HG02852 (cell line): ENCODE results near the gene ZSCAN2.
A peak's percentile ranks its signal among the peaks of the same experiment; 100 is the strongest.
"Not testable (repeated sequence)": the region's sequence is repeated elsewhere in the genome, so short reads cannot be mapped to it uniquely, and the experiment has no call there.

Experiments used
- ATAC-seq: cut with Tn5 transposase; IDR thresholded peaks from one replicate; pipeline ENCODE4 v1.9.1; 2021; ENCODE audit warnings: mild to moderate bottlenecking, moderate library complexity; ENCODE audit not compliant: unreplicated experiment

The ZSCAN2 gene

DNA sequence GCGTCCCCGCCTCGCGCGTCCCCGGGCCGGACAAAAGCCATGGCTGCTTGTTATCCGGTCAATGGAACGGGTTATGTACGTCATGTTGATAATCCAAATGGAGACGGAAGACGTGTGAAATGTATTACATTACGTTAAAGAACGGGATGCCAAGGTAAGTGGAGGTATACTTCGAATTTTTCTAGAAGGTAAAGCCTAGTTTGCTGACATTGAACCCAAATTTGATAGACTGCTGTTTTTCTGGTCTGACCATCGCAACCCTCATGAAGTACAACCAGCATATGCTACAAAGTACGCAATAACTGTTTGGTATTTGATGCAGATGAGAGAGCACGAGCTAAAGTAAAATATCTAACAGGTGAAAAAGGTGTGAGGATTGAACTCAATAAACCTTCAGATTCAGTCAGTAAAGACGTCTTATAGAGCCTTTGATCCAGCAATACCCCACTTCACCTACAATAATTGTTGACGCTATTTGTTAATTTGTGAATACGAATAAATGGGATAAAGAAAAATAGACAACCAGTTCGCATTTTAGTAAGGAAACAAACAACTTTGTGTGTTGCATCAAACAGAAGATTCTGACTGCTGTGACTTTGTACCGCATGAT is 33.5 kb downstream of the ZSCAN2 start:
- no peak for ATAC-seq

- no peak for ATAC-seq
Measured at GRCh38 chr15:84638103-84638502, 37.3 kb downstream of the ZSCAN2 start.

DNA sequence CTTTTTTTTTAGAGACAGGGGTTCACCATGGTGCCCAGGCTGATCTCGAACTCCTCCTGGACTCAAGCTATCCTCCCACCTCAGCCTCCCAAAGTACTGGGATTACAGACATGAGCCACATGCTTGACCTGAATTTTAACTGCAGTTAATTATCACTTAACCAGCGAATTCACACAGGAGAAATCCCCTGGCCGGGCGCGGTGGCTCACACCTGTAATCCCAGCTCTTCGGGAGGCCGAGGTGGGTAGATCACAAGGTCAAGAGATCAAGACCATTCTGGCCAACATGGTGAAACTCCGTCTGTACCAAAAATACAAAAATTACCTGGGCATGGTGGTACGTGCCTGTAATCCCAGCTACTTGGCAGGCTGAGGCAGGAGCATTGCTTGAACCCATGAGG is 41.1 kb downstream of the ZSCAN2 start:
- ATAC-seq: not testable (repeated sequence)

DNA sequence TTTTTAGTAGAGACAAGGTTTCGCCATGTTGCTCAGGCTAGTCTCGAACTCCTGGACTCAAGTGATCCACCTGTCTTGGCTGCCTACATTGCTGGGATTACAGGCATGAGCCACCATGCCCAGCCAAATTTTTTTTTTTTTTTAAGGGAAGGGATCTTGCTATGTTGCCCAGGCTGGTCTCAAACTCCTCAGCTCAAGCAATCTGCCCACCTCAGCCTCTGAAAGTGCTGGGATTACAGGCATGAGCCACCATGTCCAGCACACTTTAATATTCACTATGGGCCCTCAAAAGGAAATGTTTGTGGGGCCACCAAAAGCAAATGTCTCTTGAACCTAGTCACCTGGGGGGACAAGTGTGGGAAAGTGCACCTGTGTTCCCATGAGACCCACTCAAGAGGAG is 41.8 kb downstream of the ZSCAN2 start:
- ATAC-seq: not testable (repeated sequence)

DNA sequence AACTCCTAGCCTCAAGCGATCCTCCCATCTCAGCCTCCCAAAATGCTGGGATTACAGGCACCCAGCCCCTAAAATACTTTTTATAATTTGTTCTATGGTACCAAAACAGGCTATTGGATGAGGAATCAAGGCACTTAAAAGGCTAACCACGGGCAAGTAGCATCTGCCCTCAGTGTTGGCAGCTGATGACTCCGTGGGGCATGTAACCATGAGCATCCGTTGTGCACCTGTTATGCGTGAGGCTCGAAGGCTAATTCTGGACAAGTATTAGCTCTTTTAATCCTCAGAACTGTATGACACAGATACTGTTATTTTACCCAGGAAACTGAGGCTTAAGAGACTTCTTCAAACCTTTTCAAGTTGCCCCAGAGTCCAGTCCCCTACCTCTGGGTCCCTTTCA is 43.0 kb downstream of the ZSCAN2 start:
- ATAC-seq: no peak

DNA sequence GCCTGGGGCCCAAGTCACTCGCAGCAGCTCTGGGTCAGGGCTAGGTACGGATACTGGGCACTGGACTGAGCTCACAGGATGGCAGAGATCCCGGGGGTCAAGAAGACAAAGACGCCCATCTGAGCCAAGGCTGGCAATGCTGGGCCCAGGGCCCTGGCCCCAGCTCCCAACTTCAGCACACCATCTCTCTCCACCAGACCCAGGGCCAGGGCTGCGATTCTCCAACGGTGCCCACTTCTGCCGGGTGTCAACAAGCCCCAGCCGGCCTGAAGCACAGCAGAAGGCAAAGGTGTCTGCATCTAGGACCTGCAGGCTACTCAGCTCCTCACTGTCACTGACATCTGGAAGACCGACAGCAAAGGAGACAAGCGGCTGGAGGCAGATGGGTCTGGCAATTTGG is 44.7 kb downstream of the ZSCAN2 start:
- no peak for ATAC-seq

GRCh38 chr15:84645997-84646396 is 45.2 kb downstream of the ZSCAN2 start:
- ATAC-seq: no peak

DNA sequence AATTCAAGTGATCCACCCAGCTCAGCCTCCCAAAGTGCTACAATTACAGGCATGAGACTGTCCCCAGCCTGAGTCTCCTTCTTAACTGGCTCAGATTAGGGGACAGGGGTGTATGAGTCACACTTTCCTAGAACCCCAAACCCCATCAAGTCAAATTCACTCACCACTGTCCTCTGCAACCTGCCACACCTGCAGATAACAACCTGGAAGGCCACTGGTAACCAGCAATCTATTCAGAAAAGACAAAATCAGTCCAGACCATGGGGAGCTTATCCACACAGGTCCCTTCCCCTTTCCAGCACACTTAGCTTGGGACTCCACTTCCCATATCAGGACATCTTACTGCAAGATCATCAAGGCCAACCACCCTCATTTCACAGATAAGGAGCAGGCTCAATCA is 46.9 kb downstream of the ZSCAN2 start:
- no peak for ATAC-seq

DNA sequence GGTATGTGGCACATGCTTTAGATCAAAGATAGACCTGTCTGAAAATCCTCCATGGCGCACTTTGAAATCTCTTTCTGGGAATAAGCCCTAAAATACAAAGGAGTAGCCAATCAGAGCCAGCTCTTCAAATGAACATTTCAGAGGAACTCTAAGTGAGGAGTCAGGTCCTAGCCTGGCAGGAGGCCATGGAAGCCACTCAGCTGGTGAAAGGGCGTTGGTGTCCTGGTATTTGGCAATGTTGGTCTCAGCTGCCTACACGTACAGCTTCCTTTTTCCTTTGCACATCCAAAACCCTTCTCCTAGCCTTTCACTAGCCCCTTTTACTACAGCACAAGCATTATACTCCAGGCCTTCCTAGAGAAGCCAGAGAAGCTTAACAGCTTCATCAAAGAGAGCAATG is 47.7 kb downstream of the ZSCAN2 start:
- ATAC-seq: no peak

GRCh38 chr15:84649706-84650105 is 48.9 kb downstream of the ZSCAN2 start:
- ATAC-seq: no peak

DNA sequence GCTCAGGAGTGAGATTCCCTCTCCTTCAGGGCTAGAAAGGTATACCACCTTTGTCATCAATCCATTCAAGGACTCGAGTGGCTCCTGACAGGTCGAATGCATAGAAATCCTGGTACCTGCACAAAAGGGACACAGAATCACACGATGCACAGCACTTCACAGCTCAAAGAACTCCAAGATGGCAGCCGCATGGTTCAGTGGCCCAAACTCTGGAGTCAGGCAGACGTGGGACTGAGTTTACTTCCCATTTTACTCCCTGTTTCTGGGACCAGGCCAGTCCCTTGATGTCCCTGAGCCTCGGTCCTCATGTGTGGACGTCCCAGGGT is 52.7 kb downstream of the ZSCAN2 start:
- no peak for ATAC-seq

DNA sequence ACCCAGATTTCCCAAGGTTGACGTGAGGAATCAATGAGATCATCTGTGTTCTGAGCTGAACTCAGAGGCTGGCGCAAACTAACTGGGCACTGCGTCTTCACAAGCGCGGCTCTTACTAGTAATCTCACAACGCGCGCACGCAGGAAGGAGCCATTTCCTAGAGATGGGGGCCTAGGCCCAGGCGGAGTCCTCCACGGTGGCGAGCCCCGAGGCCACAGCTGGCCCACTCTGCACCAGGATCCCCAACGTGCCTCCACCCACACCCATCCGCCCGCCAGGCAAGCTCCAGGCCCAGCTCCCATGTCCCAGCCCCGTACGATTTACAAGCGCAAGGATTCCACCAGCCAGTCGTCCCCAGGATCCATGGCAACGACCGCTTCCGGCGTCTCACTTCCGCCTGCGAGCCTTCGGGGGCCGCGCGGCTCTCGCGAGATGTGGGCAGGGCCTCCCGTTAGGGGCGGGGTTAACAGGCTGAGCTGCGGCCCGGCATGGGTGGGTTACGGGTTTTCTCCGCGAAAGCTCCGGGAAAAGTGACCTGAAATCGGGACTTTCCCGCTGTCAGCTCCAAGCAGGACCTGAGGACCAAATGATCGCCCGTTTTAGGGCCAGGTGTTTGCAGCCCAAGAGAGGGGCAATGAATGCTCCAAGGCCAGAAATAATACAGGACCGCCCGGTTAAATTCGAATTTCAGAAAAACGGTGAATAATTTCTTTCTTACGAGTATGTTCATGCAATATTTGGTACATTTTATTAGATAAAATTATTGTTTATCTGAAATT is 53.3 kb downstream of the ZSCAN2 start, which contains the start of gene WDR73:
WDR73 (minus strand) TSS at position 374 of the 779 bp plus-strand sequence; CDS start at position 365, 9 bp downstream.
- peak; percentile 85 for ATAC-seq

- no peak for ATAC-seq
Measured at GRCh38 chr15:84654689-84655453, 54.1 kb downstream of the ZSCAN2 start.

- no peak for ATAC-seq
Measured at GRCh38 chr15:84656972-84657371, 56.2 kb downstream of the ZSCAN2 start.

DNA sequence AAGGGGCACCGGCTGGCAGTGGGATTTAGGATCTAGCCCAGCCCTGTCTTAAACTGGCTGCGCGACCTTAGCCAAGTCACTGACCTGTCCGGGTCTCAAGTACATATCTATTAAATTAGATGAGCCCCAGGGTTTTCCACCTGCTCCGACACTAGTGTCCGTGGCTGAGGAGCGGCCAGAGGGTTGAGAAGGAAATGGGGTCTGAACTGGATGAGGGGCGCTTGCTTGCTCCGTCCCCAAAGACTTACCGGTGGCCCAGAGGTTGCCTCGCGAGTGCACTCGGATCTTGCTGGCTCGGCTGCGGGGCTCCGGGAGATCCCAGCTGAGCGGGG is 56.9 kb downstream of the ZSCAN2 start:
- no peak for ATAC-seq

GRCh38 chr15:84658080-84658787 is 57.4 kb downstream of the ZSCAN2 start, which contains the start of gene NMB:
NMB (minus strand) TSS chr15:84658199; CDS start chr15:84658152, 47 bp downstream.
- ATAC-seq: peak; percentile 54

DNA sequence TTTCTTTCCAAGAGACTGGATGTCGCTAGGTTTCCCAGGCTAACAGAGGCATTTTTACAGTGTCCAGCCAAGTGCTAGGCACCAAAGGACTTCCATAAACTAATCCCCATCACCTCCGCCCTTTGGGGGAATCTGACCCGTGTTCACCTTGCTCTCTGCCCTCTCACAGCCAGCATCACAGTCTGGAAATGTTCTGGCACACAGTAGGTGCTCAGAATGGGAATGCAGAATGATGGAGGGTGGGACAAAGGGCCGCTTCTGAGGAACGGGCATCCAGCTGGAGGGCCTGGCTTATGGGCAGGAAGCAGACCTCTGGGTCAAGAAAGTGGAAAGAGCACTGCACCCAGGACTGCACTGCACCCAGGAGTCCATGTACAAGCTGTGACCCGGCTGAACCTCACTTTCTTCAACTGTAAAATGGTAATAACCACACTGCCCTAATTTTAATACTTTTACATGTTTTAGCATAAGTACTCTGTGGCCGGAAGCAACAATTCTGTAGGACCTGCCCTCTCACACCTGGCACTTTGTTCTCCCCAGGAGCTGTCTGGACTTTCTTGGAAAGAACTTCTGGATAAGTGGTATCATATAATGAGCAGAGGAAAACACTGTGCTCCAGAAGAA is 58.1 kb downstream of the ZSCAN2 start:
- no peak for ATAC-seq

- no peak for ATAC-seq
Measured at GRCh38 chr15:84659904-84660781, 59.3 kb downstream of the ZSCAN2 start.

DNA sequence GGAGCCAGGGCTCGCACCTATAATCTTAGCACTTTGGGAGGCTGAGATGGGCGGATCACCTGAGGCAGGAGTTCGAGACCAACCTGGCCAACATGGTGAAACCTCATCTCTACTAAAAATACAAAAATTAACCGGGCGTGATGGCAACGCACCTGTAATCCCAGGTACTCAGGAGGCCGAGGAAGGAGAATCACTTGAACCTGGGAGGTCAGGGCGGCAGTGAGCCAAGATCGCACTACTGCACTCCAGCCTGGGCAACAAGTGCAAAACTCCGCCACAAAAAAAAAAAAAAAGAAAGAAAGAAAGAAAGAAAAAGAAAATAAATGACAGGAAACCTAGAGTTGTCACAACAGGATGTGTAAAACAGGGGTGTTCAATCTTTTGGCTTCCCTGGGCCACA is 60.2 kb downstream of the ZSCAN2 start:
- ATAC-seq: no peak

DNA sequence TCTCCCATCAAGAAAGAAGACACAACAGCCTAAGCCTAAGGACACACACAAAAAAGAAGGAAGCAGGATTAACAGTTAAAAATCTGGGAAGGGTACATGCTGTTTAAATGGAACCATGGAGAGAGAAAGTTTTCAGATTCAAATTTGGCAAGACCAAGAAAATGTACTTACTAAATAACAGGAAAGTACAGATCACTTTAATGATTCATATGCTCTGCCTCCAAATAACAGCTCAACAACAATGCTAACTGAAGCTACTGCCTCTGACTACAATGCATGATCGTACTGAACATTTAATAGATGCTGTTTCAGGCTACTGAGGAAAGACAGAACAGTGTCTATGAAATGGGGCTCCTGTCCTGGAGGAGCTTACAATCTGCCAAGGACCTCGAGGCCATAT is 65.6 kb downstream of the ZSCAN2 start:
- no peak for ATAC-seq
